A549 (cell line): Measurements from ENCODE around the gene PRKAG2. TPM values are rescaled to one million over a fixed set of nuclear protein-coding genes. Genes with fewer than 3 reads are reported as not detected.

Experiments
- ATAC-seq, 2 experiments: fragments of 200-7000 bp in 1 of 2; fragments of >200 bp in 1 of 2; cut with Nextera tagmentation in 1 of 2; cut with Tn5 transposase in 1 of 2; 3 replicates each; pipeline versions ENCODE4 v1.8.0 to v1.9.1; 2018 to 2020; ENCODE audit warnings: mild to moderate bottlenecking in 1 of 2, moderate library complexity in 1 of 2
- CTCF ChIA-PET: fragments of 300-600 bp; sonication (Branson Sonifier 250); formaldehyde crosslinking; extraction: SDS; loops from one replicate; lab custom pipeline; 2021; ENCODE audit warnings: antibody characterized with exemption, inconsistent platforms; lab: Yijun Ruan, JAX
- POLR2A ChIA-PET: fragments of 350-600 bp; formaldehyde crosslinking; extraction: SDS; loops from one replicate; lab custom pipeline; 2021; ENCODE audit warnings: antibody characterized with exemption, inconsistent platforms; lab: Yijun Ruan, JAX
- DNase-seq, 2 experiments: peaks; one replicate each; pipeline versions ENCODE4 v3.0.0 to v3.0.0-alpha.2; 2011 to 2016; ENCODE audit warnings: low read depth in 1 of 2, low spot score in 1 of 2
- FAIRE-seq: peaks from 2 replicates; lab custom pipeline; 2011; peaks lifted over from hg19 to GRCh38; lab: Jason Lieb, UNC
- H3K27ac ChIP-seq, 2 experiments: fragments of >200 bp; sonication (Bioruptor Twin); formaldehyde crosslinking; 3 replicates each; pipeline ENCODE4 v1.5.1; 2016 to 2017
- H3K4me1 ChIP-seq: fragments of >200 bp; sonication (Bioruptor Twin); formaldehyde crosslinking; 3 replicates; pipeline ENCODE4 v1.6.1; 2016
- H3K4me2 ChIP-seq: fragments of >200 bp; sonication (Bioruptor Twin); formaldehyde crosslinking; 3 replicates; pipeline ENCODE4 v1.6.1; 2016
- H3K4me3 ChIP-seq: fragments of >200 bp; sonication (Bioruptor Twin); formaldehyde crosslinking; 3 replicates; pipeline ENCODE4 v1.5.1; 2016
- H3K9me3 ChIP-seq: fragments of >200 bp; sonication (Bioruptor Twin); formaldehyde crosslinking; 3 replicates; pipeline ENCODE4 v1.6.1; 2016
- BCL3 ChIP-seq: fragments of >200 bp; sonication (Bioruptor Twin); formaldehyde crosslinking; IDR thresholded peaks from 3 replicates; pipeline ENCODE4 v1.6.1; 2016
- CHD2 ChIP-seq: fragments of 150-350 bp; IDR thresholded peaks from 2 replicates; pipeline ENCODE4 v1.6.1; 2014; ENCODE audit warnings: low read length; ENCODE audit not compliant: partially characterized antibody
- EHF ChIP-seq: fragments of 250-450 bp; sonication (Bioruptor Pico); IDR thresholded peaks from 2 replicates; pipeline ENCODE4 v1.5.0; 2020; ENCODE audit warnings: mild to moderate bottlenecking
- ELK1 ChIP-seq: fragments of 150-350 bp; IDR thresholded peaks from 2 replicates; pipeline ENCODE4 v1.6.1; 2014; ENCODE audit warnings: low read depth, mild to moderate bottlenecking, low read length
- FOSB ChIP-seq: fragments of 250-450 bp; sonication (Bioruptor Pico); IDR thresholded peaks from 2 replicates; pipeline ENCODE4 v1.5.0; 2020; ENCODE audit warnings: mild to moderate bottlenecking, moderate library complexity
- FOXS1 ChIP-seq: fragments of 250-450 bp; sonication (Bioruptor Pico); IDR thresholded peaks from 2 replicates; pipeline ENCODE4 v1.5.0; 2020; ENCODE audit warnings: mild to moderate bottlenecking, moderate library complexity
- GATA3 ChIP-seq: IDR thresholded peaks from 2 replicates; pipeline ENCODE4 v1.6.1; 2012; ENCODE audit warnings: borderline replicate concordance
- HES2 ChIP-seq: fragments of >200 bp; sonication (Bioruptor Twin); formaldehyde crosslinking; IDR thresholded peaks from 2 replicates; pipeline ENCODE4 v1.6.1; 2016
- MAX ChIP-seq: IDR thresholded peaks from 2 replicates; pipeline ENCODE4 v1.6.1; 2012
- PHF8 ChIP-seq: fragments of 200-600 bp; sonication (generic); IDR thresholded peaks from 2 replicates; pipeline ENCODE4 v1.6.1; 2016; ENCODE audit warnings: low read depth, mild to moderate bottlenecking, antibody characterized with exemption, moderate library complexity, borderline replicate concordance
- POLR2AphosphoS2 ChIP-seq: conservative IDR thresholded peaks from 2 replicates; pipeline ENCODE4 v1.6.1; 2012; ENCODE audit warnings: low read length, improper control_type of control experiment, inconsistent platforms
- TP53 ChIP-seq: fragments of 250-450 bp; sonication (Bioruptor Pico); IDR thresholded peaks from 2 replicates; pipeline ENCODE4 v1.5.0; 2021; ENCODE audit warnings: mild to moderate bottlenecking, moderate library complexity
- ZFP36 ChIP-seq: fragments of 450-650 bp; IDR thresholded peaks from 2 replicates; pipeline ENCODE4 v1.6.1; 2014; ENCODE audit warnings: borderline replicate concordance; ENCODE audit not compliant: partially characterized antibody
- WGBS: methylation state at CpG from one replicate; pipeline ENCODE4 v1.1.6; 2017; ENCODE audit errors: missing lambda C conversion rate; 5-methylcytosine and 5-hydroxymethylcytosine counted together
- polyA plus RNA-seq, 4 experiments: library from polyadenylated mRNA; depleted of rRNA in 3 of 4; stranded (reverse); fragments of >200 nt; fragmentation: RNase III in 1 of 4; extraction: RNeasy Plus Mini Kit Qiagen cat#74134 plus additional on column Dnase treatment in 1 of 4; gene quantifications; 2 replicates in 3 of 4; 3 replicates in 1 of 4; pipeline ENCODE4 v1.2.3, GENCODE V29; 2011 to 2017

The PRKAG2 gene
- polyA plus RNA-seq, 2 of the 4 experiments (the other 2 are of a cell fraction), result 26.5 to 31.7 TPM

GRCh38 chr7:151860771-151861170 lies 16.1 kb downstream of the PRKAG2 start:
- no peak for DNase-seq
- no peak for FAIRE-seq
- Histone ChIP-seq H3K27ac (no peak overlapping the region), H3K4me1 (no peaks in the 10 kb centered on the region), H3K4me2 (no peak overlapping the region), H3K9me3 (no peaks in the 10 kb centered on the region), H3K4me3 (no peak overlapping the region)
- no peak for ATAC-seq
- CTCF ChIA-PET, result interaction anchor here (0.7 to 0.9 kb wide), 3 partner anchors 23 to 140 kb away, joined by 3 to 4 read pairs (median 3); no protein-coding TSS in a partner anchor
- WGBS, result 53% methylated on average over 5 of the region's 5 CpGs
- POLR2A ChIA-PET, result no interaction called here
- TF ChIP-seq GATA3, result no peak
- TF ChIP-seq POLR2AphosphoS2, result no peak
- TF ChIP-seq TP53 (CRISPR knock-in tag), result no peak
- no peak for TF ChIP-seq CHD2
- no peak for TF ChIP-seq EHF (CRISPR knock-in tag)
- no peak for TF ChIP-seq FOSB (CRISPR knock-in tag)
- TF ChIP-seq BCL3, result no peak
- TF ChIP-seq ZFP36, result no peak
- no peak for TF ChIP-seq HES2

GRCh38 chr7:151859948-151860685 lies 16.8 kb downstream of the PRKAG2 start:
- Histone ChIP-seq H3K4me3 (no peak overlapping the region), H3K27ac (no peak overlapping the region), H3K4me1 (no peaks in the 10 kb centered on the region), H3K9me3 (no peaks in the 10 kb centered on the region), H3K4me2 (no peak overlapping the region)
- no peak for TF ChIP-seq PHF8
- POLR2A ChIA-PET, result interaction anchor here (0.6 kb wide), 1 partner anchor 519 kb away, joined by 3 read pairs; the partner anchor contains the start of gene NUB1
- no peak for FAIRE-seq
- no peak for DNase-seq
- CTCF ChIA-PET, result interaction anchor here (1.3 to 2.1 kb wide), 3 partner anchors 54 to 78 kb away, joined by 3 to 6 read pairs (median 6); no protein-coding TSS in a partner anchor
- 66% methylated on average over 13 of the region's 15 CpGs for WGBS
- no peak for ATAC-seq

GRCh38 chr7:151859111-151859947 lies 17.6 kb downstream of the PRKAG2 start:
- ChIA-PET POLR2A (no interaction called here), CTCF (interaction anchor here (0.9 to 2.1 kb wide), 7 partner anchors 9 to 100 kb away, joined by 3 to 6 read pairs (median 5); partner anchors contain the start of gene PRKAG2)
- DNase-seq, result no peak
- Histone ChIP-seq H3K27ac (no peak overlapping the region), H3K4me3 (no peak overlapping the region), H3K4me2 (no peak overlapping the region), H3K4me1 (no peaks in the 10 kb centered on the region), H3K9me3 (no peaks in the 10 kb centered on the region)
- 67% methylated on average over 28 of the region's 28 CpGs for WGBS
- no peak for FAIRE-seq
- TF ChIP-seq MAX (no peak), ELK1 (no peak), HES2 (no peak), FOXS1 (CRISPR knock-in tag) (no peak), POLR2AphosphoS2 (no peak), GATA3 (no peak)
- no peak for ATAC-seq
